ENCODE results near the gene C1QTNF6. TPM values are rescaled to one million over a fixed set of nuclear protein-coding genes. Genes with fewer than 3 reads are reported as not detected.

Gene C1QTNF6
- total RNA-seq, 1 donor from 2014 or later: 5.1 TPM

DNA sequence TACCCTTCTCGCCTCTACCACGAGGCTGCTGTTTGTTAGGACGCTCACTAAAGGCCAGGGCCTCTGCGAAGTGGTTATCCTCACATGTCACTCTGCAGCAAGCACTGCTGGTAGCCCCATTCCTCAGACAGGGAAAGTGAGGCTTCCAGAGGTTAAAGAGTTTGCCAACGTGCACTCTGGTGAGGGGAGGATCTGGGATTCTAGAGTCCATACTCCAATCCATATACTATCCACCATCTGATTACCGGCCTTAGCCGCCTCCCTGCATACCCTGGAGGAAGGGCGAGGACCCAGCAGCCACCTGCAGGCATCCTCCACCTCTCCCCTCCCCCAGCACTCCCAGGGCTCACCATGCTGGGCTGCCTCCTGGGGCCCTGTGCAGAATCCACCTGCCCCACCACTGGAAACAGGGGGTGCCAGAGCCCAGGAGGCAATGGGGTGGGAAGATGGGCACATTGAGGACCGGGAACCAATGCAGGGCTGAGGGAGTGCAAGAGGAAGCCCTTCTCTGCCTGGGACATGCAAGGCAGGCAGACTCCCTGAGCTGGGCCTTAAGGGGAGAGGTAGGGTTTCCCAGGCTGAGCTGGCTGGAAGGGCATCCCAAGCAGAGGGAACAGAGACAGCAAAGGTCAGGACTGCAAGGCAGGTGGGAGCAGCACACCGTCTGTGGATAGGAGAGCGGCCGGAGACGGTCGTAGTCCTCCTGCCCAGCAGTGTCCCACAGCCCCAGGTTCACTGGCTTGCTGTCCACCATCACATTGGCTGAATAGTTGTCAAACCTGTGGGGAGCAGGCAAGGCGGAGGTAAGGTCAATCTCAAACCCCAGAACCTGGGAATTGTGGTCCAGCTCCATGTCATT is 44.3 kb upstream of the C1QTNF6 start:
- TF ChIP-seq, protein P1, sequence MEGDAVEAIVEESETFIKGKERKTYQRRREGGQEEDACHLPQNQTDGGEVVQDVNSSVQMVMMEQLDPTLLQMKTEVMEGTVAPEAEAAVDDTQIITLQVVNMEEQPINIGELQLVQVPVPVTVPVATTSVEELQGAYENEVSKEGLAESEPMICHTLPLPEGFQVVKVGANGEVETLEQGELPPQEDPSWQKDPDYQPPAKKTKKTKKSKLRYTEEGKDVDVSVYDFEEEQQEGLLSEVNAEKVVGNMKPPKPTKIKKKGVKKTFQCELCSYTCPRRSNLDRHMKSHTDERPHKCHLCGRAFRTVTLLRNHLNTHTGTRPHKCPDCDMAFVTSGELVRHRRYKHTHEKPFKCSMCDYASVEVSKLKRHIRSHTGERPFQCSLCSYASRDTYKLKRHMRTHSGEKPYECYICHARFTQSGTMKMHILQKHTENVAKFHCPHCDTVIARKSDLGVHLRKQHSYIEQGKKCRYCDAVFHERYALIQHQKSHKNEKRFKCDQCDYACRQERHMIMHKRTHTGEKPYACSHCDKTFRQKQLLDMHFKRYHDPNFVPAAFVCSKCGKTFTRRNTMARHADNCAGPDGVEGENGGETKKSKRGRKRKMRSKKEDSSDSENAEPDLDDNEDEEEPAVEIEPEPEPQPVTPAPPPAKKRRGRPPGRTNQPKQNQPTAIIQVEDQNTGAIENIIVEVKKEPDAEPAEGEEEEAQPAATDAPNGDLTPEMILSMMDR (IDR thresholded peaks at IDR 0.05; ENCODE audit: insufficient read depth, low read length, poor library complexity, severe bottlenecking): no peak
- no peaks in the 10 kb centered on the region for H3K27me3 ChIP-seq (ENCODE audit: control insufficient read depth, insufficient read depth, low read length)
- DNase-seq (ENCODE audit: low read depth): no peak
- no peak overlapping the region for H3K4me3 ChIP-seq (ENCODE audit: low read depth, low read length)
- H3K36me3 ChIP-seq (ENCODE audit: control insufficient read depth, insufficient read depth, low read length): no peaks in the 10 kb centered on the region

GRCh38 chr22:37231406-37232139 is 43.5 kb upstream of the C1QTNF6 start:
- TF ChIP-seq, protein P1 (IDR thresholded peaks at IDR 0.05; ENCODE audit: insufficient read depth, low read length, poor library complexity, severe bottlenecking): no peak
- Histone ChIP-seq H3K27me3 (ENCODE audit: control insufficient read depth, insufficient read depth, low read length) (no peaks in the 10 kb centered on the region), H3K36me3 (ENCODE audit: control insufficient read depth, insufficient read depth, low read length) (no peaks in the 10 kb centered on the region), H3K4me3 (ENCODE audit: low read depth, low read length) (no peak overlapping the region)
- DNase-seq (ENCODE audit: low read depth): no peak

DNA sequence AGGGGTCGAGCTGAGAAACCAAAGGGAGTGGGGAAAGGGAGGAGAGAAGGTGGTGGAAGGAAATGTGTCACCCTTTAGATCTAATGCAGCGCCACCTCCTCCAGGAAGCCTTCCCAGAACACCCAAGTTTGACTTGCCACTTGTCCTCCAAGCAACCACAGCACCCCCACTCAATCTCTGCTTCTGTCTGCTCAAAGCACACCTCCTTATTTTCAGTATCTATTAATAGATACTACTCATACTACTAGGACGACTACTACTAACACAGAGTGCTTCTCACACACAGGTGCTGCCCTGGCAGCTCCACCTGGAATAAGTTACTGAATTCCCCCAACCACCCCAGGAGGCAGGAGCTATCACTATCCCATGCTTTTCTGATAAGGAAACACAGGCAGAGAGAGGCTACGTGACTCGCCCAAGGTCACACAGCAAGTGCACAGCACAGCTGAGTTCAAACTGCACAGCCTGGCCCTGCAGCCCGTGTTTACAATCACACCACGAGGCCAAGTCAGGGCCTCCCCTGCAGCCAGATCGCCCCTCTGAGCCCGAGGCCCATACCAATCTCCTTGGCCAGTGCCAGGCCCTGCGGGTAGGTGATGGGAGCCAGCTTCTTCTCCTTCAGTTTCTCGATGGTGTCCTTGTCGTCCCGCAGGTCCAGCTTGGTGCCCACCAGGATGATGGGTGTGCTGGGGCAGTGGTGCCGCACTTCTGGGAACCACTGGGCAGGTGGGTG is 42.8 kb upstream of the C1QTNF6 start:
- H3K4me3 ChIP-seq (ENCODE audit: low read depth, low read length): no peak overlapping the region
- TF ChIP-seq, protein P1 (IDR thresholded peaks at IDR 0.05; ENCODE audit: insufficient read depth, low read length, poor library complexity, severe bottlenecking): no peak
- no peaks in the 10 kb centered on the region for H3K36me3 ChIP-seq (ENCODE audit: control insufficient read depth, insufficient read depth, low read length)
- DNase-seq (ENCODE audit: low read depth): no peak
- no peaks in the 10 kb centered on the region for H3K27me3 ChIP-seq (ENCODE audit: control insufficient read depth, insufficient read depth, low read length)

DNA sequence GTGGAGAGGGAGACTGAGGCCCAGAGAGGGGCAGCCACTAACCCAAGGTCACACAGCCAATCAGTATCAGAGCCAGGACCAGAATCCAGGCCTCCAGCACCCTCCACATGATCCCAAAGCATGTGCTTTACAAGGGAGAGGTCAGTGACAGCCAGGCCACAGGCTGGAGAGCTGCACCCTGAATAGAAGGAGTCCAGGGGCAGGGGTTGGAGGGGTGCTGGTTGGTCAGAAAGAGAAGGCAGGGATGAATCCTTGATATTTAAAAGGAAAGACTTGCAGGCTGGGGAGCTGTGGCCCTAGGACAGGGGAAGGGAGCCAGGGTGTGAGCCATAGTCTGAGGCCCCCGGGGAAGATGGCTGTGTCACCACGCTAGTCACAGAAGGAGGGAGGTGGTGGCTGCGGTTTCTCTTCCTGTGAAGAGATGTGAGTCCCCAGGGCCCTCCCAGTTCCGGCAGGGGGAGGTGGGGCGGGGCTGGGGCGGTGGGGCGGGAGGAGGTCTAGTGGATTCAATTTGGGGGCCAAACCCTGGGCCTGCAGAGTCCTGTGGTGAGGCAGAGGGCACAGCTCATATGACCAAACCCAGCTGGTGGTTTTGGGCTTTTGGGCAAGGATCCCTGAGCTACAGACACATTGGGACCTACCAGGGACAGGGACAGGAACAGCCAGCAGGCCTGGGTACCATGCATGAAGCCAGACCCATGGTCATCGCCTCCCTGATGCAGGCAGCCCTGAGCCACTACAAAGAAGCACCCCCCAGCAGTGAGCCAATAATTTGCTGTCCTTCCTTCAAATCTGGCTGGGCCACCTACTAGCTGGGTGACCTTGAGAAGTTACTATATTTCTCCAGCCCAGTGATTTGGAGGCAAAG is 42.0 kb upstream of the C1QTNF6 start:
- TF ChIP-seq, protein P1 (IDR thresholded peaks at IDR 0.05; ENCODE audit: insufficient read depth, low read length, poor library complexity, severe bottlenecking): no peak
- DNase-seq (ENCODE audit: low read depth): no peak
- Histone ChIP-seq H3K27me3 (ENCODE audit: control insufficient read depth, insufficient read depth, low read length) (no peaks in the 10 kb centered on the region), H3K4me3 (ENCODE audit: low read depth, low read length) (no peak overlapping the region), H3K36me3 (ENCODE audit: control insufficient read depth, insufficient read depth, low read length) (no peaks in the 10 kb centered on the region)

Measured in kidney epithelial cell (primary cell).